GM13976 (cell line): ENCODE data around the gene ACTG2.

ENCODE experiments used
- DNase-seq: peaks from one replicate; pipeline ENCODE4 v3.0.0; 2012; ENCODE audit warnings: low spot score
- CTCF ChIP-seq: IDR thresholded peaks from 2 replicates; pipeline ENCODE4 v1.5.1; 2012; ENCODE audit warnings: borderline replicate concordance, mild to moderate bottlenecking; ENCODE audit not compliant: insufficient read depth; ENCODE audit errors: extremely low read depth, missing control alignments, control extremely low read depth
- in situ Hi-C: fragments of 300-500 bp; cut with MboI; formaldehyde crosslinking; loops from one replicate; pipeline ENCODE4 v1.12.0; 2022; ENCODE audit warnings: low sequenced_read_pairs, mixed read lengths, inconsistent platforms; ENCODE audit not compliant: unreplicated experiment

The ACTG2 gene

GRCh38 chr2:73917696-73918207 lies 24.9 kb downstream of the ACTG2 start:
- in situ Hi-C loops: no loop called here
- DNase-seq: no peak
- no peak for TF ChIP-seq CTCF

- in situ Hi-C loops: no loop called here
- TF ChIP-seq CTCF: no peak
- DNase-seq: no peak
Measured at GRCh38 chr2:73918856-73919255, 26.0 kb downstream of the ACTG2 start.

GRCh38 chr2:73919596-73920228 lies 26.9 kb downstream of the ACTG2 start:
- no peak for DNase-seq
- in situ Hi-C loops: no loop called here
- no peak for TF ChIP-seq CTCF

GRCh38 chr2:73920577-73921545 lies 28.1 kb downstream of the ACTG2 start:
- peak; percentile 53 for DNase-seq
- in situ Hi-C loops: no loop called here
- peak; percentile 26 for TF ChIP-seq CTCF

GRCh38 chr2:73921581-73921980 lies 28.8 kb downstream of the ACTG2 start:
- no peak for DNase-seq
- in situ Hi-C loops: no loop called here

GRCh38 chr2:73922681-73923080 lies 29.9 kb downstream of the ACTG2 start:
- TF ChIP-seq CTCF: no peak
- DNase-seq: no peak
- in situ Hi-C loops: no loop called here

More at GRCh38 chr2:73921581-73921980, 28.8 kb downstream of the ACTG2 start:
- no peak for TF ChIP-seq CTCF
